ENCODE results near the gene IL22.
"Not testable (repeated sequence)": the region's sequence is repeated elsewhere in the genome, so short reads cannot be mapped to it uniquely, and the experiment has no call there.

Gene IL22

GRCh38 chr12:68224613-68225285, 28.7 kb downstream of the IL22 start:
- Histone ChIP-seq H3K4me1 (ENCODE audit: control insufficient read depth, insufficient read depth, low read length) (no peaks in the 10 kb centered on the region), H3K27me3 (ENCODE audit: control insufficient read depth, insufficient read depth, low read length) (no peaks in the 10 kb centered on the region), H3K9me3 (ENCODE audit: control insufficient read depth, insufficient read depth, low read length) (no peaks in the 10 kb centered on the region), H3K36me3 (ENCODE audit: control insufficient read depth, insufficient read depth, low read length) (no peaks in the 10 kb centered on the region), H3K4me3 (ENCODE audit: low read depth, low read length) (no peak overlapping the region), H3K9ac (ENCODE audit: low read depth, low read length) (no peak overlapping the region)

GRCh38 chr12:68223067-68223747, 30.2 kb downstream of the IL22 start:
- Histone ChIP-seq H3K36me3 (ENCODE audit: control insufficient read depth, insufficient read depth, low read length) (no peaks in the 10 kb centered on the region), H3K9ac (ENCODE audit: low read depth, low read length) (no peak overlapping the region), H3K4me1 (ENCODE audit: control insufficient read depth, insufficient read depth, low read length) (no peaks in the 10 kb centered on the region), H3K4me3 (ENCODE audit: low read depth, low read length) (no peak overlapping the region), H3K9me3 (ENCODE audit: control insufficient read depth, insufficient read depth, low read length) (no peaks in the 10 kb centered on the region), H3K27me3 (ENCODE audit: control insufficient read depth, insufficient read depth, low read length) (no peaks in the 10 kb centered on the region)

- Histone ChIP-seq H3K4me1 (ENCODE audit: control insufficient read depth, insufficient read depth, low read length) (no peaks in the 10 kb centered on the region), H3K9ac (ENCODE audit: low read depth, low read length) (no peak overlapping the region), H3K4me3 (ENCODE audit: low read depth, low read length) (no peak overlapping the region), H3K36me3 (ENCODE audit: control insufficient read depth, insufficient read depth, low read length) (no peaks in the 10 kb centered on the region), H3K27me3 (ENCODE audit: control insufficient read depth, insufficient read depth, low read length) (no peaks in the 10 kb centered on the region), H3K9me3 (ENCODE audit: control insufficient read depth, insufficient read depth, low read length) (no peaks in the 10 kb centered on the region)
Measured at GRCh38 chr12:68222326-68222725, 31.1 kb downstream of the IL22 start.

GRCh38 chr12:68221497-68221896, 31.9 kb downstream of the IL22 start:
- H3K4me3 ChIP-seq (ENCODE audit: low read depth, low read length), result no peak overlapping the region
- H3K9ac ChIP-seq (ENCODE audit: low read depth, low read length), result no peak overlapping the region
- no peaks in the 10 kb centered on the region for H3K9me3 ChIP-seq (ENCODE audit: control insufficient read depth, insufficient read depth, low read length)
- H3K36me3 ChIP-seq (ENCODE audit: control insufficient read depth, insufficient read depth, low read length), result no peaks in the 10 kb centered on the region
- no peaks in the 10 kb centered on the region for H3K4me1 ChIP-seq (ENCODE audit: control insufficient read depth, insufficient read depth, low read length)
- no peaks in the 10 kb centered on the region for H3K27me3 ChIP-seq (ENCODE audit: control insufficient read depth, insufficient read depth, low read length)

GRCh38 chr12:68210875-68211274, 42.5 kb downstream of the IL22 start:
- Histone ChIP-seq H3K9me3 (ENCODE audit: control insufficient read depth, insufficient read depth, low read length) (no peaks in the 10 kb centered on the region), H3K4me3 (ENCODE audit: low read depth, low read length) (no peak overlapping the region), H3K27me3 (ENCODE audit: control insufficient read depth, insufficient read depth, low read length) (no peaks in the 10 kb centered on the region), H3K4me1 (ENCODE audit: control insufficient read depth, insufficient read depth, low read length) (no peaks in the 10 kb centered on the region), H3K36me3 (ENCODE audit: control insufficient read depth, insufficient read depth, low read length) (no peaks in the 10 kb centered on the region), H3K9ac (ENCODE audit: low read depth, low read length) (no peak overlapping the region)

GRCh38 chr12:68209048-68209728, 44.2 kb downstream of the IL22 start:
- not testable (repeated sequence) for H3K4me1 ChIP-seq (ENCODE audit: control insufficient read depth, insufficient read depth, low read length); H3K9ac ChIP-seq (ENCODE audit: low read depth, low read length); H3K9me3 ChIP-seq (ENCODE audit: control insufficient read depth, insufficient read depth, low read length); H3K36me3 ChIP-seq (ENCODE audit: control insufficient read depth, insufficient read depth, low read length); H3K27me3 ChIP-seq (ENCODE audit: control insufficient read depth, insufficient read depth, low read length); H3K4me3 ChIP-seq (ENCODE audit: low read depth, low read length)

GRCh38 chr12:68207276-68207675, 46.1 kb downstream of the IL22 start:
- H3K4me1 ChIP-seq (ENCODE audit: control insufficient read depth, insufficient read depth, low read length), result no peaks in the 10 kb centered on the region
- no peaks in the 10 kb centered on the region for H3K27me3 ChIP-seq (ENCODE audit: control insufficient read depth, insufficient read depth, low read length)

GRCh38 chr12:68206446-68206845, 47.0 kb downstream of the IL22 start:
- H3K27me3 ChIP-seq (ENCODE audit: control insufficient read depth, insufficient read depth, low read length), result no peaks in the 10 kb centered on the region

More at GRCh38 chr12:68207276-68207675, 46.1 kb downstream of the IL22 start:
- H3K4me3 ChIP-seq (ENCODE audit: low read depth, low read length), result no peak overlapping the region
- no peak overlapping the region for H3K9ac ChIP-seq (ENCODE audit: low read depth, low read length)
- H3K9me3 ChIP-seq (ENCODE audit: control insufficient read depth, insufficient read depth, low read length), result no peaks in the 10 kb centered on the region
- no peaks in the 10 kb centered on the region for H3K36me3 ChIP-seq (ENCODE audit: control insufficient read depth, insufficient read depth, low read length)

GRCh38 chr12:68203460-68203875, 49.9 kb downstream of the IL22 start:
- Histone ChIP-seq H3K27me3 (ENCODE audit: control insufficient read depth, insufficient read depth, low read length) (no peaks in the 10 kb centered on the region), H3K4me3 (ENCODE audit: low read depth, low read length) (no peak overlapping the region), H3K4me1 (ENCODE audit: control insufficient read depth, insufficient read depth, low read length) (peaks cover 2% of the 10 kb centered on the region), H3K9me3 (ENCODE audit: control insufficient read depth, insufficient read depth, low read length) (no peaks in the 10 kb centered on the region), H3K36me3 (ENCODE audit: control insufficient read depth, insufficient read depth, low read length) (no peaks in the 10 kb centered on the region), H3K9ac (ENCODE audit: low read depth, low read length) (no peak overlapping the region)

More at GRCh38 chr12:68206446-68206845, 47.0 kb downstream of the IL22 start:
- no peak overlapping the region for H3K4me3 ChIP-seq (ENCODE audit: low read depth, low read length)
- no peak overlapping the region for H3K9ac ChIP-seq (ENCODE audit: low read depth, low read length)
- H3K4me1 ChIP-seq (ENCODE audit: control insufficient read depth, insufficient read depth, low read length), result no peaks in the 10 kb centered on the region
- no peaks in the 10 kb centered on the region for H3K9me3 ChIP-seq (ENCODE audit: control insufficient read depth, insufficient read depth, low read length)
- H3K36me3 ChIP-seq (ENCODE audit: control insufficient read depth, insufficient read depth, low read length), result no peaks in the 10 kb centered on the region

- no peaks in the 10 kb centered on the region for H3K9me3 ChIP-seq (ENCODE audit: control insufficient read depth, insufficient read depth, low read length)
- H3K36me3 ChIP-seq (ENCODE audit: control insufficient read depth, insufficient read depth, low read length), result no peaks in the 10 kb centered on the region
- H3K27me3 ChIP-seq (ENCODE audit: control insufficient read depth, insufficient read depth, low read length), result no peaks in the 10 kb centered on the region
- H3K4me1 ChIP-seq (ENCODE audit: control insufficient read depth, insufficient read depth, low read length), result peaks cover 2% of the 10 kb centered on the region
- no peak overlapping the region for H3K9ac ChIP-seq (ENCODE audit: low read depth, low read length)
- no peak overlapping the region for H3K4me3 ChIP-seq (ENCODE audit: low read depth, low read length)
Measured at GRCh38 chr12:68200854-68201253, 52.5 kb downstream of the IL22 start.

- H3K4me3 ChIP-seq (ENCODE audit: low read depth, low read length), result no peak overlapping the region
- H3K9ac ChIP-seq (ENCODE audit: low read depth, low read length), result no peak overlapping the region
- H3K4me1 ChIP-seq (ENCODE audit: control insufficient read depth, insufficient read depth, low read length), result peaks cover 2% of the 10 kb centered on the region
- H3K9me3 ChIP-seq (ENCODE audit: control insufficient read depth, insufficient read depth, low read length), result no peaks in the 10 kb centered on the region
- H3K27me3 ChIP-seq (ENCODE audit: control insufficient read depth, insufficient read depth, low read length), result no peaks in the 10 kb centered on the region
- no peaks in the 10 kb centered on the region for H3K36me3 ChIP-seq (ENCODE audit: control insufficient read depth, insufficient read depth, low read length)
Measured at GRCh38 chr12:68199127-68199526, 54.3 kb downstream of the IL22 start.
